H1 (cell line): ENCODE results near the gene RDH16. TPM values are rescaled to one million over a fixed set of nuclear protein-coding genes. Genes with fewer than 3 reads are reported as not detected.

Source experiments
- ATF2 ChIP-seq: IDR thresholded peaks from 2 replicates; pipeline ENCODE4 v1.6.1; 2012; ENCODE audit warnings: low read length, inconsistent platforms
- BCL11A ChIP-seq, 2 experiments: IDR thresholded peaks; one replicate each; pipeline ENCODE4 v1.6.1; 2011; ENCODE audit warnings: low read depth in 2 of 2, low read length in 2 of 2, mild to moderate bottlenecking in 2 of 2
- CHD1 ChIP-seq: IDR thresholded peaks from 2 replicates; pipeline ENCODE4 v1.6.1; 2012; ENCODE audit warnings: low read depth, low read length, improper control_type of control experiment
- E2F6 ChIP-seq: IDR thresholded peaks from 2 replicates; pipeline ENCODE4 v1.6.1; 2012; ENCODE audit warnings: inconsistent platforms
- EP300 ChIP-seq, 2 experiments: IDR thresholded peaks; 1 replicate in 1 of 2; 2 replicates in 1 of 2; pipeline ENCODE4 v1.6.1; 2011 to 2012; ENCODE audit warnings: low read depth in 2 of 2, low read length in 2 of 2, mild to moderate bottlenecking in 2 of 2, borderline replicate concordance in 1 of 2, inconsistent platforms in 1 of 2, moderate library complexity in 1 of 2
- EZH2 ChIP-seq: fragments of 200-600 bp; sonication (generic); IDR thresholded peaks from 2 replicates; pipeline ENCODE4 v1.7.1; 2012; ENCODE audit warnings: low read depth, mild to moderate bottlenecking, moderate library complexity, low read length, inconsistent platforms; ENCODE audit not compliant: severe bottlenecking
- NRF1 ChIP-seq: IDR thresholded peaks from 2 replicates; pipeline ENCODE4 v1.6.1; 2011; ENCODE audit warnings: mild to moderate bottlenecking, low read depth, low read length, improper control_type of control experiment
- POLR2A ChIP-seq, 2 experiments: IDR thresholded peaks; 1 replicate in 1 of 2; 2 replicates in 1 of 2; pipeline ENCODE4 v1.6.1; 2011; ENCODE audit warnings: low read depth in 2 of 2, low read length in 2 of 2, mild to moderate bottlenecking in 2 of 2; ENCODE audit errors: control extremely low read depth in 1 of 2
- YY1 ChIP-seq: IDR thresholded peaks from 2 replicates; pipeline ENCODE4 v1.6.1; 2011; ENCODE audit warnings: low read depth, mild to moderate bottlenecking, low read length
- polyA plus RNA-seq, 7 experiments: library from polyadenylated mRNA; depleted of rRNA in 3 of 7; stranded (reverse) in 5 of 7; unstranded in 2 of 7; fragments of >200 nt in 5 of 7; fragments of 200-250 nt in 2 of 7; gene quantifications; 1 replicate in 5 of 7; 2 replicates in 1 of 7; 4 replicates in 1 of 7; pipeline versions ENCODE4 v1.2.1 to v1.2.3, GENCODE V29; 2011 to 2013; ENCODE audit warnings: missing spikeins in 2 of 7, mixed read lengths in 2 of 7
- total RNA-seq: library from RNA; stranded (reverse); fragmentation: NEBNext Ultra II Directional; extraction: Animal tissue kit (Norgen Biotek cat#: 25700); gene quantifications from 2 replicates; pipeline ENCODE4 v1.2.1, GENCODE V29; 2021

The RDH16 gene
- total and polyA plus RNA-seq, 2 of the 8 experiments (the other 6 are each of a cell fraction or from before 2014, with no cell fraction given), result 0.30 to 0.79 TPM

GRCh38 chr12:56916296-56916995 is 41.0 kb downstream of the RDH16 start (continued):
- TF ChIP-seq E2F6, result no peak
- TF ChIP-seq NRF1, result no peak
- no peak for TF ChIP-seq EZH2
- TF ChIP-seq CHD1, result no peak
- TF ChIP-seq BCL11A (IDR thresholded peaks at IDR 0.05; ENCODE audit: low read depth in 2 of 2, low read length in 2 of 2), result no peak
- no peak for TF ChIP-seq EP300 (IDR thresholded peaks at IDR 0.05; ENCODE audit: borderline replicate concordance in 1 of 2, low read depth in 2 of 2, low read length in 2 of 2)
- TF ChIP-seq ATF2, result no peak
- TF ChIP-seq POLR2A (IDR thresholded peaks at IDR 0.05; ENCODE audit: control extremely low read depth in 1 of 2, low read depth in 2 of 2, low read length in 2 of 2), result no peak
- TF ChIP-seq YY1, result no peak
